ENCODE data around the gene ME2. TPM values are rescaled to one million over a fixed set of nuclear protein-coding genes. Genes with fewer than 3 reads are reported as not detected.

Gene ME2
- total and polyA plus RNA-seq, 2 donors (not counting 1 experiment from before 2014, with no cell fraction given) = 28.4 to 57.8 TPM

GRCh38 chr18:50906843-50907242, 27.9 kb downstream of the ME2 start:
- Mint-ChIP-seq H3K4me3 (no peak overlapping the region), H3K4me1 (no peaks in the 10 kb centered on the region), H3K27me3 (no peaks in the 10 kb centered on the region), H3K27ac (no peak overlapping the region), H3K9me3 (ENCODE audit: insufficient read depth) (peaks cover 1% of the 10 kb centered on the region)
- Histone ChIP-seq H3K4me1 (ENCODE audit: control insufficient read depth in 2 of 2, insufficient read depth in 2 of 2, low read length in 2 of 2) (no peaks in the 10 kb centered on the region), H3K27ac (ENCODE audit: low read length in 2 of 2) (no peak overlapping the region), H4K20me1 (ENCODE audit: control insufficient read depth, insufficient read depth, low read length, poor library complexity, severe bottlenecking) (no peaks in the 10 kb centered on the region), H3K27me3 (replicated peaks in 1 of 4; ENCODE audit: control extremely low read depth in 1 of 4, control insufficient read depth in 3 of 4, insufficient read depth in 4 of 4, low read length in 3 of 4) (no peaks in the 10 kb centered on the region), H3K4me3 (ENCODE audit: control extremely low read depth in 1 of 5, extremely low read depth in 1 of 5, insufficient read depth in 1 of 5, low read depth in 2 of 5, low read length in 4 of 5) (no peak overlapping the region), H3K79me2 (ENCODE audit: control insufficient read depth, insufficient read depth, low read length) (no peaks in the 10 kb centered on the region), H3K4me2 (replicated peaks; ENCODE audit: low read depth, low read length, poor library complexity, severe bottlenecking) (no peak overlapping the region), H3K9ac (ENCODE audit: low read length) (no peak overlapping the region), H3K9me3 (ENCODE audit: control extremely low read depth in 1 of 3, control insufficient read depth in 2 of 3, insufficient read depth in 1 of 3, low read length in 2 of 3) (peaks cover 0 to 7% (median 3%) of the 10 kb centered on the region in 3 donors), H2AFZ (ENCODE audit: insufficient read depth, low read depth, low read length, poor library complexity, severe bottlenecking) (no peak overlapping the region), H3K36me3 (replicated peaks in 1 of 2; ENCODE audit: control extremely low read depth in 1 of 2, control insufficient read depth in 1 of 2, extremely low read depth in 1 of 2, insufficient read depth in 2 of 2, low read length in 1 of 2) (peaks cover 12 to 37% of the 10 kb centered on the region in 2 experiments)
- no peak for ATAC-seq (ENCODE audit: low read depth)
- TF ChIP-seq EZH2 (IDR thresholded peaks at IDR 0.05; ENCODE audit: borderline replicate concordance, insufficient read depth, low read depth, low read length, poor library complexity, severe bottlenecking) (no peak), CTCF (IDR thresholded peaks at IDR 0.05) (no peak)
- DNase-seq = no peak
- CTCF ChIA-PET = no interaction called here
- POLR2A ChIA-PET = no interaction called here
- WGBS (ENCODE audit: insufficient coverage) = 92% methylated on average over 2 of the region's 2 CpGs
- intact Hi-C loops (cut with micrococcal nuclease) = no loop called here

GRCh38 chr18:50909261-50909660, 30.3 kb downstream of the ME2 start:
- Mint-ChIP-seq H3K4me1 (no peaks in the 10 kb centered on the region), H3K27me3 (no peaks in the 10 kb centered on the region), H3K27ac (no peak overlapping the region), H3K9me3 (ENCODE audit: insufficient read depth) (peaks cover 1% of the 10 kb centered on the region), H3K4me3 (no peak overlapping the region)
- Histone ChIP-seq H2AFZ (ENCODE audit: insufficient read depth, low read depth, low read length, poor library complexity, severe bottlenecking) (no peak overlapping the region), H3K4me1 (ENCODE audit: control insufficient read depth in 2 of 2, insufficient read depth in 2 of 2, low read length in 2 of 2) (no peaks in the 10 kb centered on the region), H3K27ac (ENCODE audit: low read length in 2 of 2) (no peak overlapping the region), H3K79me2 (ENCODE audit: control insufficient read depth, insufficient read depth, low read length) (no peaks in the 10 kb centered on the region), H3K36me3 (replicated peaks in 1 of 2; ENCODE audit: control extremely low read depth in 1 of 2, control insufficient read depth in 1 of 2, extremely low read depth in 1 of 2, insufficient read depth in 2 of 2, low read length in 1 of 2) (peaks cover 12 to 41% of the 10 kb centered on the region in 2 experiments), H3K4me2 (replicated peaks; ENCODE audit: low read depth, low read length, poor library complexity, severe bottlenecking) (no peak overlapping the region), H4K20me1 (ENCODE audit: control insufficient read depth, insufficient read depth, low read length, poor library complexity, severe bottlenecking) (no peaks in the 10 kb centered on the region), H3K4me3 (ENCODE audit: control extremely low read depth in 1 of 5, extremely low read depth in 1 of 5, insufficient read depth in 1 of 5, low read depth in 2 of 5, low read length in 4 of 5) (no peak overlapping the region), H3K9me3 (ENCODE audit: control extremely low read depth in 1 of 3, control insufficient read depth in 2 of 3, insufficient read depth in 1 of 3, low read length in 2 of 3) (peaks cover 0 to 7% (median 3%) of the 10 kb centered on the region in 3 donors), H3K27me3 (replicated peaks in 1 of 4; ENCODE audit: control extremely low read depth in 1 of 4, control insufficient read depth in 3 of 4, insufficient read depth in 4 of 4, low read length in 3 of 4) (no peaks in the 10 kb centered on the region), H3K9ac (ENCODE audit: low read length) (no peak overlapping the region)
- 92% methylated on average over 1 of the region's 1 CpG for WGBS (ENCODE audit: insufficient coverage)
- DNase-seq (no peak), ATAC-seq (ENCODE audit: low read depth) (no peak)
- TF ChIP-seq EZH2 (IDR thresholded peaks at IDR 0.05; ENCODE audit: borderline replicate concordance, insufficient read depth, low read depth, low read length, poor library complexity, severe bottlenecking) (no peak), CTCF (IDR thresholded peaks at IDR 0.05) (no peak)
- CTCF ChIA-PET = interaction anchor here (1.0 to 1.4 kb wide), 2 partner anchors 89 to 142 kb away, joined by 4 read pairs; partner anchors contain the start of gene MRO
- intact Hi-C loops (cut with micrococcal nuclease) = no loop called here
- POLR2A ChIA-PET = no interaction called here

Measured in B cell (primary cell).